ENCODE results near the gene LRRC43.

The LRRC43 gene

DNA sequence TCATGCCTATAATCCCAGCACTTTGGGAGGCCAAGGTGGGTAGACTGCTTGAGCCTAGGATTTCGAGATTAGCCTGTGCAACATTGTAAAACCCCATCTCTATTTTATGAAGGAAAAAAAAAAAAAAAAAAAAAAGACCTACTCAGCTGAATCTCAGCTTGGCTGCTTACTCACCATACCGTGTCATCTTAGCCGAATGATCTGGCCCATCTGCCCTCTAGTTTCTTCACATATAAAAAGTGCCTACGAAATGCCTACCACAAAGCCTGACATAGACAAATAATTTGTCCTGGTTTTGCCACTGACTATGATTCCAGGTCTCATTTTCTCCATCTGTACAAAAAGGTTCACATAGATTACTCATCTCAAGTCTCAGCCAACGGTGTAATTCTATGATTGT, 32.8 kb downstream of the LRRC43 start:
- in situ Hi-C loops (cut with HindIII; ENCODE audit: low sequenced_read_pairs) = no loop called here

DNA sequence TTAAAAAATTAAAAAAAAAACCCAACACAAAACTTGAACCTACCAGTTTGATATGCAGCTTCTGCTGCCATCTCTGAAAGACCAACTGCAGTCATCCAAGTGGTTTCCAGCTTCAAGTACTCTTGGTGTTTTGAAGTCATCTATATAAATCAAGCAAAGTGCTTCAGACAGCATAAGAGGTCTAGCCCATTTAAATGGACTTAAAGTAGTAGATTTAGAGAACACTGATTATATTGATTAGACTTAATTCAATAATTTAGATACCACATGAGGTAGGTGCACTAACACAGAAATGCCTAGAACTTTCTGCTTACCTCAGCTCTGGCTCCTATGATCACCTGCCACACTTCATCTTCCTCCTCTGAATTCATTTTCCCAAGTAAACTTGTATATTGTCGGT, 33.5 kb downstream of the LRRC43 start:
- in situ Hi-C loops (cut with HindIII; ENCODE audit: low sequenced_read_pairs) = no loop called here

DNA sequence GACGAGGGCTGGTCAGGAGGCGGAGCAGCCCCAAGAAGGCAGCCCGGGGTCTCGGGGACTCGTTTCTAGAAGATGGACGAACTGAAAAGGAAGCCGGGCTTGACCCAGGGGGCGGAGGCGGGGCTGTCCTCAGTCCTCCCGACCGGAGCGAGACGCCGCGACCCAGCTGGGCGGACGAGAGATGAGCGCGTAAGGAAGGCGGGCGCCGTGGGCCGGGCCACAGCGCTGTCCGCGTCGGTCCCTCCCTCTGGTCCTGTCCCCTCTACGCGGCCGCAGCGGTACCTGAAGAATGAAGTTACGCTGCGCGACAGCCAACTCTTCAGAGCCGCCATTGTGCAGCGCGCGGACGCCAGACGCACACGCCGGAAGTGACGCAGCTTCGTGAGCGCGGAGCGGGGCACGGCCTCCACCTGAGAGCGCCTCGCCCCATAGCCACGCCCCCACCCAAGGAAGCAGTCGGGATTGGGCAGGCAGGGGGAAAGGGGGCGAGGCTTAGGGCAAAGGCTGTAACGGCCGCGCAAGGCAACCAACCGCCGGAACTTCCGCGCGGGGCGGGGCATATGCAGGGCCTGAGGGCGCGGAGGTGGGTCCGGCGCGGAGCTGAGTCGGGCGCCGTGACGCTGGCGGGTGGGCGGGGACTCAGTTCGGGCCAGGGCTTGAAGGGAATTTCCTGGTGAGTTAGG, 42.9 kb downstream of the LRRC43 start, which contains the start of gene DIABLO:
TSS of gene DIABLO (minus strand) at position 370 of the 683 bp plus-strand sequence. CDS start at position 332, 38 bp downstream.
- in situ Hi-C loops (cut with HindIII; ENCODE audit: low sequenced_read_pairs) = no loop called here

DNA sequence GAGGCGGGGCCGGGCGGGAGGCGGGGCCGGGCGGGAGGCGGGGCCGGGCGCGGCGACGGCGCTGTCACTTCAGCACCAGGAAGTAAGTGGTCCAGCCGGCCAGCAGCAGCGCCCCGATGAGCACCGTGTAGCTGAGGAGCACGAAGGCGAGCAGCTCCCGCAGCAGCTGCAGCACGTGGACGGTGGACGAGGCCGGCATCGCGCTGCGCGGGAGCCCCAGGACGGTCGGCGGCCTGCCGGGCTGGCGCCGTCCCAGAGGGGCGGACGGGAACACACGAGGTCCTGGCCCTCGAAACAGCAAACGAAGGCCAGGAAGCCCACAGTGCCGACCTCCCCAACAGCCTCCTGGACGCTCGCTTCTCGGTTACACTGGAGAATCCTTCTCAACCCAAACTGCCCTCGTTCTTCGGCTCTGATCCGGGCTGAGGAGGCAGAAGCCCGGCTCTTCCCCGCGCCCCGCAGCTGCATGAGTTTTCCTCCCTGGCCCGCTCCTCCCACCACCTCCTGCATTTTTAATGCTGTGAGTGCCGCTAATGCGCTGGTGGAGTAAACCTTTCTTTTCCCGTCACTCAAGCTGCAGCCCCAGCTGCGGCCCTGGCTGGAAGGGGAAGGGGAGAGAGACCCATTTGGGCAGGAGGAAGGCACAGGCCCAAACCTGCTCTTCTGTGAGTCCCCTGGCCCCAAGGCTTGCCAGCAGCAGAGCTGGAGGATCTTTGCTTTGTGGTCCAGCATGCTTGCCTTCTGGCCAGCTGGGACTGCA, 43.6 kb downstream of the LRRC43 start:
- in situ Hi-C loops (cut with HindIII; ENCODE audit: low sequenced_read_pairs) = no loop called here

DNA sequence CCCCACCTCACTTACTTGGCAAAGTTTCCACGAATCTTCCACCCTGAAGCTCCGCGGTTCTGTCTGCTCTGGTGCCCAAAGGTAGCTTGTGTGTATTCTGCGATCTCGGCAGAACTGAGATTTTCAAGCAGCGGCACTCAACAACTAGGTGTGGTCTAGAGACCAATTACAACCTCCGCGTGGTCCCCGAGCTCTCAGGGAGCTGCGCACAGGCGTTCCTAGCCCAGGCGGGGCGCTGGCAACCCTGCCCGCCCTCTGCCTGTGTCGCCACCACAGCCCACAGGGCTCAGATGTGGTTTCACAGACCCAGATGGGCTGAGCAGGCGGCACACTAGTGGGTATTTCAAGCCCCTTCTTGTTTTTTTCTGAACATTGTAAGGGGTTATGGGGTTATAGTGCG, 44.4 kb downstream of the LRRC43 start:
- in situ Hi-C loops (cut with HindIII; ENCODE audit: low sequenced_read_pairs) = no loop called here

DNA sequence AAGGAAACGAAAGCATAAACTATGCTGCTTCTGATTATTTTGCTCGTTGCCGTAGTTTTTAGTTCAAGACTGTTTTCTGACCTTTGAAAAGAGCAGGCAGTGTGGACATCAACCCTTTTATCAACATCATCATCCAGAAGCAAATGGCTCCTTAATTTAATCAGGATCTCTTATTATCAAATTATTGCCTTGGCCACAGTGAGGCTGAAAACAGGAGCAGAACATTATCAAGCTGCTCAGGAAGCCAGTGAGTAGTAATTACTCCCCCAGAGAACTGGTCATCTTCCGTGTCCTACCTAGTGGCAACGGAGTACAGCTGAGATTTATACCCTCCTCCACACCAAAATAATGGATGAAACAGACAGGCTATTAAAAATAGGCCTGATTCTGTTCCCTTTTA, 45.2 kb downstream of the LRRC43 start:
- in situ Hi-C loops (cut with HindIII; ENCODE audit: low sequenced_read_pairs) = no loop called here

DNA sequence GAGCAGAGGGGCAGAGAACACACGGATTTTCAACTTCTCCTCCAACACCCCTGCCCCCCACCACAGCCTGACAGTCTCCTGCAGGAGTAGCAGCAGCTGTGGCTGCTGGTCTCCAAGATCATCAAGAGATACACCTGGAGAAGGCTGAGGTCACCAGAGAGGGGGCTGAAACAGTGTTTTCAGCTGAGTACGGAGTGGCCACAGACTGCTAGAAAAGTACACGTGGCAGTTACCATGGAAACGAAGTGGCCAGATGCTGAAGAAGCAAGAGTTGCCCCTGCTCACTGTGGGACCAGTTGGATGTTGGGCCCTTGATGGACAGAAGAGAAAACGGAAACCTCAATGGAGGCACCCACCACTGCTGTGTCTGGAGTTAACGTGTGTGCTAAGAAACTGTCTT, 47.9 kb downstream of the LRRC43 start:
- in situ Hi-C loops (cut with HindIII; ENCODE audit: low sequenced_read_pairs) = no loop called here

DNA sequence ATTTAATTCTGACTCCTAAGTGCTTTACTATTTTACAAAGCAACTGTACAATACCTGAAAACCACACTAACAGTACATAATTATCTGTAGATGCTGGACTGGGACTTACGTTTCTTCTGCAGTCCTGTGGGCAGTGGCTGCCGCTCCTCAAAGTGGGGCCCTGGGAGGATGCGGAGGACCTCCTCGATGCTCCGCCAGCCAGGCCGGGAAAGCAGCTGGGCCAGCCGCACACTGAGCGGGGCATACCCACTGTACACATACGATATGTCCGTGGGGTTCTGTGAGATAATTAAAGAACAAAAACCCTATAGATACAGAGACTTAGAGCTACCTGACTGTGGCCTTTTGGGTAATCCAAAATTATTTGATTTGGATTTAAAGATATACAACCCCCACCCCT, 49.8 kb downstream of the LRRC43 start:
- in situ Hi-C loops (cut with HindIII; ENCODE audit: low sequenced_read_pairs) = no loop called here

DNA sequence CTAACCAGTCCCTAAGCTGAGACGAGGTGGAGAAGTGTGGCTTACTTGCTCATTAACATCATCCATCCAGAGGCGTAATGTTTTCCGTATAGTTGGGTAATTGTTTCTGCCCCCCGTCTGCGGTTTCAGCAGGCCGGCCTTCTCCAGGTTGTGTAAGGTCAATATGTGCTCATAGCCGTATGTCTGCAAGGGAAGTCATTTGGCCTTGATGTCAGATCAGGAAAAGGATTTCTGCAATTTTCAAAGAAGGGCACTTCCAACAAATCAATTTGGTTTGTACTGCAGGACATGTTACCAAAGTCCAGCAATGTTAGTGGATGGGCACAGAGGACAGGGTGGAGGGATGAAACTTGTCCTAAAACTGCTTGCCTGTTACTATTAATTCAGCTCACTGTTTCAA, 52.8 kb downstream of the LRRC43 start:
- in situ Hi-C loops (cut with HindIII; ENCODE audit: low sequenced_read_pairs) = no loop called here

DNA sequence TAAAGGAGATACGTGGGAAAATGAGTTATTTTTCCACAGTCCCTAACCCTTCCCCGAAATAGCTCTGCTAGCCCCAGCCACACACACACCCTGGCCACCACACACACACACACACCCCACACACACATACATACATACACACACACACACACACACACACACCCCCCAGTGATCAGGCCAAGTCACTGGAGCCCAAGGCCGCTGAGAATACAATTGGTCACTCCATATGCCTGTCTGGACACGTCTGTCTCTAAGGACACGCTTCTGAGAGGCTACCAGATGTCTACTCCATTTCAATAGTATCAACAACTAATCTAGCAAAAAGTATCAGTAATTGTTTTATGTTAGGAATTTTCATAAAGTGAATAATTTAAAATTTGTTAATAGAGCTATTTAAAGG, 55.9 kb downstream of the LRRC43 start:
- in situ Hi-C loops (cut with HindIII; ENCODE audit: low sequenced_read_pairs) = no loop called here

DNA sequence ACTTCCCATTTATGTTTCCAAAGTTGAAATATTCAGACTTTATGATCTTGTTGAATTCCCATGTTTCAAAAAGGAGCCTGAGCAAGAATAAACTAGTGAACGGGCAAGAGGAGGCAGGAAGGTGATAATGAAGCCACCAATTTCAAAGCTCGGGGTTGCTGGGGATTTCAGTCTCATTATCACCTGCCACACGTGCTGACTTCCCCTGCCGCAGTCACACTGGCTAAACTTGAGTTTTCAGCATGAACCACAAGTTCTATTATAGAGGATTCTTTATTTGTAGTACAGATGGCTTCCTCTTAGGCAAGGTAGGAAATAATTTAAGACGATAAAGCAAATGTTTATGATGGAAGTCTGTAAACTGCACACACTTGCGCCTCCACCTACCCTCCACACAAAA, 61.0 kb downstream of the LRRC43 start:
- in situ Hi-C loops (cut with HindIII; ENCODE audit: low sequenced_read_pairs) = no loop called here

DNA sequence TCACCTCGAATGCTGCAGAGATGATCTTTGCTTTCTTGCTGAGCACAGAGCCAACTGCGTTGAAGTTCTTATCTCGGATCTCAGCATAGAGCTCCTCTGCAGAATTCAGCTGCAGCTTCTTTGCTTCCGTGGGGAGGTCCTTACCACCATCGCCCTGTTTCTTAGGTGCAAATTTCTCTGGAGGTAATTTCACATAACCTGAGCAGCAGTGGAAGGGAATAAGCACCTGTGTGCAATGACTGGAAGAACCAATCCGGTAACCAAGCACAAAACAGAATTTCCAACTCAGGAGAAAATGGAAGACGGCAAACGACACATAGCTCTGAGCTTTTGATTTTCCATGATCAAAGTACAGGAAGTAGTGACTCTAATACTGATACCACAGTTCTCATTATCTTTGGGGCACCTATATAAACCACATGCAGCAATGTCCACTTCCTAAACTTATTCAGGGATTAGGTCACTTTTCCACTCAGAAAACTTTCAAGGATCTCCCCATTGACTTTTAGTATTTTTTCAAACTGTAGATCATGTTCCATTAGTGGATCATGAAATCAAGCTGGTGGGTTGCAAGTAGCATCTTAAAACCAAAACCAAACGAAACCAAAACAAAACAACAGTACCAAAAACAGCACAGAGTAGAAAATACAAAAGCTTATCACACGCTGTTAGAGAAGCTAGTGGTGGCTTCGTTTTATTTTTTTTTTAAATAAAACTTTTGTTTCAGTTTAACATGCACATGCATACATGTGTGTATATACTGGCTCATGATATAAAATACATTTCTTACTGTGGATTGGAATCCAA, 61.8 kb downstream of the LRRC43 start:
- in situ Hi-C loops (cut with HindIII; ENCODE audit: low sequenced_read_pairs) = no loop called here

DNA sequence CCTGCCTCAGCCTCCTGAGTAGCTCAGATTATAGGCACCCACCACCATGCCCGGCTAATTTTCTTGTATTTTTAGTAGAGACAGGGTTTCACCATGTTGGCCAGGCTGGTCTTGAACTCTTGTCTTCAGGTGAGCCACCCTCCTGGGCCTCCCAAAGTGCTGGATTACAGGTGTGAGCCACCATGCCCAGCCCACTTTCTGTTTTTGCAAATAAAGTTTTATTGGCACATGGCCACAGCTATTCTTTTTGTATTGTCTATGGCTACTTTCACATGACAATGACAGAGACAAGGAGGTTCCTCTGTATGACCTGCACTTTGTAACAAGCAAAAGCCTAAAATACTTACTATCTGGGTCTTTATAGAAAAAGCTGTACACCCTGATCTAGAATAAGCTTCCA, 62.6 kb downstream of the LRRC43 start:
- in situ Hi-C loops (cut with HindIII; ENCODE audit: low sequenced_read_pairs) = no loop called here

DNA sequence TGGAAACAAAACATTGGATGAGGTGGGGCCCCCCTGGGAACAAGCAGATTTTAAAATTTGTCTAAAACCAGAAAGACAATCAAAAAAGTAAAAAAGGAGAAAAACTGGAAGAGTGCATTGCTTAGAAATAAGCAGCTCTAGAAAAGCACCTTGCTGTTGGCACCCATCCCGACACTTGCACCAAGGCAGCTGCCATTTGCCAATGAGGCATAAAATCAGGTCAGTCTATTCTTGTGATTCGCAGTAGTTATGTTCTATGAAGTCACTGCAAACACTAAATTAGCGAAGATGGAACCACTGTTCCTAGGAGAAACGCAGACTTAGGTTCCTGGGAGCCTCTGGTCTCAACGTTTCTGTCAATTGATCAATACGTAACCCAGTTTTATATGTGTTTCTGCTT, 67.1 kb downstream of the LRRC43 start:
- in situ Hi-C loops (cut with HindIII; ENCODE audit: low sequenced_read_pairs) = no loop called here

DNA sequence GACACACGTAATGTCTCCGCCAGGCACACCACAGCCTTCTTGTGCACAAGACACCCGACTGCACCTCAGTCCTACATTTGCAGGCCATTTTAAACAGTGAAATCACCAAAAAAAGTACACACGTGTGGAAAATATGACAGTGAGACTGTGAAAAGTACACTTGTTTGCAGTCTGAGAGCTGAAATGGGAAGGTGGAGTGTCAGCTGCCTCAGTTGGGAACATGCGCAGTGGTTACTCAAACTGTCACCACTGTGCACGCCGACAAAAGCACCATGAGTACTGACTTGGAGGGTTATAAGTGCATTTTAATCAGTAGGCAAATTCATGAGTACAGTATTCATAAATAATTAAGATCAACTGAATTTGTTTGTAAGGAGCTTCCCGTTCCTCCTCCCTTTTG, 67.6 kb downstream of the LRRC43 start:
- in situ Hi-C loops (cut with HindIII; ENCODE audit: low sequenced_read_pairs) = no loop called here
